GM18873 (cell line): ENCODE results near the gene HSD17B2.

Source experiments
- ATAC-seq: cut with Tn5 transposase; IDR thresholded peaks from one replicate; pipeline ENCODE4 v1.9.1; 2021; ENCODE audit warnings: mild to moderate bottlenecking, moderate library complexity, moderate number of reproducible peaks; ENCODE audit not compliant: unreplicated experiment, low FRiP score

The HSD17B2 gene

GRCh38 chr16:82046941-82047340, 11.9 kb downstream of the HSD17B2 start:
- ATAC-seq = no peak

- no peak for ATAC-seq
Measured at GRCh38 chr16:82047374-82047773, 12.3 kb downstream of the HSD17B2 start.

DNA sequence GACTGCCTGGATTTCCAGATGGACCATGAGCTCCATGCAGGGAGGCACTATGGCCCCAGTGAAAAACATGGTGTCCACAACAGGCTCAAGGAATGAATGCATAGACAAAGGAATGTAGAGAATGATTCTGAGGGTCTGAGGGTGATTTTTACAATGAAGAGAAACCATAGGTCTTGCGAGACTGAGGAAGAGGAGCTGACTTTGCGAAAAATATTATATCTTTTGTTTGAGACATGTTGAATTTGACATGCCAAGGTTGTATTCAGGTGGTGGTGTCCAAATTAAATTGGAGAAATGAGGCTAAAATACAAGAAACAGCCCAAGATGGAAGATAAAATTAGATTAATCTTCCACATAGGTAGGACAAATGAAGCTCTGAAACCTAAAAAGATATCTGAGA, 12.7 kb downstream of the HSD17B2 start:
- ATAC-seq = no peak

DNA sequence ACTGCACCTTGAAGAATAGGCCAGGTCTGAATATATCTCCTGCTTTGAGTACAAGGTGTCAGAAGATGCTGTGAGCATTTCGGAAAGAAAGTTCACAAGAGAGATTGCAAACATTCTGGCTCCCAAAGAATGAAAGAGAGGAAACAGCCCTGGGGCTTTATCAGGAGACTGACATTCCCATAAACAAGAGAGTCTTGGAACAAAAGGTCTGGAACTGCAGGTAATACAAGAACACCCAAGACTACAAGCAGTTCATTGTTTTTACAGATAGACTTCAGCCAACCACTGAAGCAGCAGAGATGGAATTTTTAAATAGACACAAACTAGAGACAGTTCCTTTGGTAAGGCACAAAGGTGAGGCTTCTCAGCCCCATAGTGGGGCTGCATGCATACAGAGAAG, 14.4 kb downstream of the HSD17B2 start:
- ATAC-seq = no peak

DNA sequence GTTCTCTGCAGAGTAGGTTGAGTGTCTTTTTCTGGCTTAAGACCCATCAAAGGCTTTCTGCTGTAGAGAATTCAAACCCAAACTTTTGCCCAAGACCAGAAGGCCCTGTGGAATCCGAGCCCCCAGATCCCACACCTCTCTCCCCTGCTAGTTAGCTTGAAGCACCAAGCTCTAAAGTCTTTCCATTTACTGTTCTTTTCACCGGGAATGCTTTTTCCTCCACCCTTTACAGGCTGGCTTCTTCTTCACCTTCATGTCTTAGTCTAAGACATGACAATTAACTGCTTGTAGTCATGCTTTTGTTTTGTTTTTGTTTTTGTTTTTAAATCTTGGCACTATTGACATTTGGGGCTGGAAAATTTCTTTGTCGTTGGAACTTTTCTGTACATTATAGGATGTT, 15.5 kb downstream of the HSD17B2 start:
- no peak for ATAC-seq

DNA sequence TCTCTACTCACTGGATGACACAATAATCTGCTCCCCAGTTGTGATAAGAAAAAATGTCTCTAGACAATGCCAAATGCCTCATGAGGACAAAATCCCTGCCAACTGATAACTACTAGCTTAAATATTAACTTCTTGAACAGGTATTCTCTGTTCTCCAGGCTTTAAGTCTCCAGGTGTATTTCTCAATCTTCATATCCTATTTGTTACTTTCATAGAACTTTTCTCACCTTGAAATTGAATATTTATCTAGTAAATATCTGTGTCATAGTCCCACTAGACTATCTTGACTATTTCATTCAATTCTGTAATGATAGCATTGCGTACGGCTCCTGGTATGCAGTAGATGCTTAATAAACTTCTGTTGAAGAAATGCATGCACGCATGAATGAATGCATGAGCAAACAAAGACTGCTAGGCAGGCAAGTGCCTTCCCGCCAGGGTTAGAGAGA, 15.9 kb downstream of the HSD17B2 start:
- ATAC-seq = no peak

DNA sequence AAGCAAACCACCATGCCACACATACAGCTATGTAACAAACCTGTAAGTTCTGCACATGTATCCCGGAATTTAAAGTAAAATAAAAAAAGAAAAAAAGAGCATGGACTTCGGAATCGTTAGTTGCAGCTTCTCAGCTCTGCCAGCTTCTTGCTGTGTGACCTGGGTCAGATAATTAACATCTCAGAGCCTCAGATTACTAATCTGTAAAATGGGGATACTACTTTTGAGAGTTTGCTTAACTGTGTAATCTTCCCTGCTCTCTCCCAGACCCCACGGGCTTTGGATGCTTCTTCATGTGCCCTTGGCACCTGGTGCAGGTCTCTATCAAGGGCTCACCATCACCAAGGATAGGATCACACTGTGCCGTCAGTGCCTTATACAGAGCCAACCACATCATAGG, 16.6 kb downstream of the HSD17B2 start:
- no peak for ATAC-seq

DNA sequence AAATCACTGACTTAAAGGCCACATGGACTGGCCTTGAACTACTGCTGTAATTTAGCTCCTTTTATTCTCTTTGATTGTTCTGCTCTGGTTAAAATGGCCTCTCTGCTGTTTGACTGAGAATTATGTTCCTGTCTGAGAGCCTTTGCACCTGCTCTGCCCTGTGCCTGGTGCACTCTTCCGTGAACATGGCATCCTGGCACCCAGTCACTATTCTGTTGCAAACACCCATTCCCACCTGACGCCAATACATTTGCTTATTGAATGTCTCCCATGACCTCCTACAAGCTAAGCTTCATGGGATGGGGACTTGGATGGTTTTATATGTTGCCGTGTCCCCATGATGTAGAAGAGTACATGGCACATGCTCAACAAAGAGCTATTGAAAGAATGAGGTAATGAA, 20.1 kb downstream of the HSD17B2 start:
- ATAC-seq = no peak

DNA sequence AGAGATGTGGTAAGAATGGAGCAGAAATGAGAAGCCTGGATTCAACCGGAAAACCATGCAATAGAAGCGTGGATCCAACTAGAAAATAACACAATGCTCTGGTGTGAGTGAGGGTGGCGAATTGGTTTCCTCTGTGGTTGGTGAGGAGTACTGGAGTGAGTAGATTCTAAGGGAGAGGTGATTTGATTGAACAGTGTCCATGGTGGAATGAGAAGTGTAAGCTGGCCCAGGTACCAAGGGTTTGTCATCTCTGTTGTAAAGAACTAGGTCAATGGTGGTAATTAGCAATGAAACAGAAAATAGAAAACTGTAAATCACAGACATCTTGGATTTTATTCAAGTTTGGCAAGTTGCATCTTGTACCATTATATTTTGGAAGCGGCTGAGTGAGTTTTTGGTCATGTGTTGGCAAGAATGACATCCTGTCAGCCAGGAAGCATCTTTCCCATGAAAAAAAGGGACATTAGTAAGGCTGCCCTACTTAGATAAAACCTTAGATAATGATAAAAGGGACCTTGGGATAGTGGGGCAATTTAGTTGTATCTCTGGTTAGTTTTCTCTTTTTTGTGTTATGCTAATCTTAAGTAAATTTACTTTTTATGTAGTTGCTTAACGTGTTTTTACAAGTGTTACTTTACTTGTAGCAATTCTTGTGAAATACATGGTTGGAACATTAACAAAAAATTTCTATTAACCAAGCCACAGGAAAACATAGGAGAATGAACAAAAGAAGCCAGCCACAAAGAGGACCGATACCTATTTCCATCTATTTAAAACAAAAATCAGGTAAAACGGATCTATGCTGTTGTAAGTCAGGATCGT, 20.9 kb downstream of the HSD17B2 start:
- ATAC-seq = no peak

GRCh38 chr16:82056550-82056896, 21.5 kb downstream of the HSD17B2 start:
- ATAC-seq = no peak

GRCh38 chr16:82059161-82059982, 24.3 kb downstream of the HSD17B2 start:
- ATAC-seq = no peak

DNA sequence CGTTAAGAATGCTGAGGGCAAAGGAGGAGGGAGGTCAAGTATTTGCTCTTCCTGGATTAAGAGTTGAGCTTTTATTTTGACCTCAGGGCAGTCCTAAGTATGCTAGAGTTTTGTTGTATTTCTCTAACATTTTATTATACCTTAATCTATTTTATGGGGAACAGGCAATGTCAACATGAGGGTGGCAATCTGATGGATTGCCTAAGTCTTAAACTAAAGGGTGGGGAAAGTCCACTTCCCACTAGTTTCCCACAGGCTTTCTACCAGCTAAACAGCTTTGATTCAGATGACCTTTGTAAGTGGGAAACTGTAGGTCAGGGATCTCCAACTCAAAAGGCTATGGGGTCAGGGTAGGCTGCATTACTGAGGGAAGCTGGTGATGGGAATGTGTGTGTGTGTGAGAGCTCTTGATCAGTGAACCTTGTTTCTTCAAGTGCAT, 24.9 kb downstream of the HSD17B2 start:
- no peak for ATAC-seq

GRCh38 chr16:82061861-82062525, 26.9 kb downstream of the HSD17B2 start:
- ATAC-seq = no peak

GRCh38 chr16:82062645-82063058, 27.6 kb downstream of the HSD17B2 start:
- ATAC-seq = no peak

- no peak for ATAC-seq
Measured at GRCh38 chr16:82063456-82064082, 28.5 kb downstream of the HSD17B2 start.

- ATAC-seq = no peak
Measured at GRCh38 chr16:82067042-82067803, 32.2 kb downstream of the HSD17B2 start.

- no peak for ATAC-seq
Measured at GRCh38 chr16:82067804-82068325, 32.8 kb downstream of the HSD17B2 start.

DNA sequence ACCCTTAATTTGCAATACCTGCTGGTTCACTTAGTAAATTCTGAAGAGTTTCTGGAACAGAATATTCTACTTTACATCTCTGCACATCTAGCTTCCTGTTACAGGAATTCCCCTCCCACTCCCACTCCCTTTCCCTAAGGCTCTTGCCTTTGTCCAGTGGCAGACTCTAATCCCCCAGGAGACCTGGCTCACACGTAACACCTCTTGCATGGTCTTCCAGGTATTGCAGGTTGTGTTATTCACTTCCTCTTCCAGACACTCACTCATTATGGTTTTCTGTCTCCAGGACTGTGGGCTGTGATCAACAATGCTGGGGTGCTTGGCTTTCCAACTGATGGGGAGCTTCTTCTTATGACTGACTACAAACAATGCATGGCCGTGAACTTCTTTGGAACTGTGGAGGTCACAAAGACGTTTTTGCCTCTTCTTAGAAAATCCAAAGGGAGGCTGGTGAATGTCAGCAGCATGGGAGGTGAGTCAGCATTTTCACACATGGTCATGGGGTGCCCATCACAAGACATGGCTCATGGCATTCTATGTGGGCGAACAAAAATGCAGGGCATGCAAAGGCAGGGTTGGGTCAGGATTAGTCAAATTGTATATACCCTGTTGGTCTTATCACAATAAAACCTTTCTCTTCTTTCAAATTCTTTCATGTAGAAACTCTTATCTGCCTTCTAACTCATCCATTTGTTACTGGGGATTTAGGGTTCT, 35.8 kb downstream of the HSD17B2 start:
- ATAC-seq = no peak

GRCh38 chr16:82071421-82071820, 36.4 kb downstream of the HSD17B2 start:
- ATAC-seq = no peak
